GM12878 (cell line): Measurements from ENCODE around the gene ABTB1.

Experiments
- CEBPB ChIP-seq, 2 experiments: fragments of 150-350 bp in 1 of 2; IDR thresholded peaks; 2 replicates each; pipeline ENCODE4 v1.6.1; 2012 to 2014; ENCODE audit warnings: low read depth in 2 of 2, low read length in 2 of 2, borderline replicate concordance in 1 of 2, inconsistent platforms in 1 of 2
- CTCF ChIP-seq, 3 experiments: IDR thresholded peaks in 2 of 3; conservative IDR thresholded peaks in 1 of 3; 2 replicates each; pipeline ENCODE4 v1.5.1; 2011; ENCODE audit warnings: low read depth in 3 of 3, low read length in 3 of 3, mild to moderate bottlenecking in 3 of 3, control low read depth in 2 of 3, moderate library complexity in 2 of 3, inconsistent platforms in 1 of 3, mixed read lengths in 1 of 3; ENCODE audit not compliant: control insufficient read depth in 2 of 3, insufficient read depth in 1 of 3; ENCODE audit errors: extremely low read depth in 1 of 3
- TF ChIP-seq, protein P1 (sequence below): fragments of 450-650 bp; IDR thresholded peaks from 2 replicates; pipeline ENCODE4 v1.6.1; 2017; ENCODE audit warnings: low read depth, mild to moderate bottlenecking, moderate library complexity
- TF ChIP-seq, protein P2 (sequence below): fragments of 450-650 bp; IDR thresholded peaks from 2 replicates; pipeline ENCODE4 v1.6.1; 2017; ENCODE audit warnings: mild to moderate bottlenecking

- TF ChIP-seq, protein P1, sequence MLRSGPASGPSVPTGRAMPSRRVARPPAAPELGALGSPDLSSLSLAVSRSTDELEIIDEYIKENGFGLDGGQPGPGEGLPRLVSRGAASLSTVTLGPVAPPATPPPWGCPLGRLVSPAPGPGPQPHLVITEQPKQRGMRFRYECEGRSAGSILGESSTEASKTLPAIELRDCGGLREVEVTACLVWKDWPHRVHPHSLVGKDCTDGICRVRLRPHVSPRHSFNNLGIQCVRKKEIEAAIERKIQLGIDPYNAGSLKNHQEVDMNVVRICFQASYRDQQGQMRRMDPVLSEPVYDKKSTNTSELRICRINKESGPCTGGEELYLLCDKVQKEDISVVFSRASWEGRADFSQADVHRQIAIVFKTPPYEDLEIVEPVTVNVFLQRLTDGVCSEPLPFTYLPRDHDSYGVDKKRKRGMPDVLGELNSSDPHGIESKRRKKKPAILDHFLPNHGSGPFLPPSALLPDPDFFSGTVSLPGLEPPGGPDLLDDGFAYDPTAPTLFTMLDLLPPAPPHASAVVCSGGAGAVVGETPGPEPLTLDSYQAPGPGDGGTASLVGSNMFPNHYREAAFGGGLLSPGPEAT = no peak
- TF ChIP-seq CEBPB (IDR thresholded peaks at IDR 0.05; ENCODE audit: borderline replicate concordance in 1 of 2, low read depth in 2 of 2, low read length in 2 of 2) = no peak
- TF ChIP-seq CTCF (IDR thresholded peaks at IDR 0.05 in 2 of 3, conservative IDR thresholded peaks at IDR 0.05 in 1 of 3; ENCODE audit: control insufficient read depth in 2 of 3, extremely low read depth in 1 of 3, insufficient read depth in 1 of 3, low read depth in 3 of 3, low read length in 3 of 3) = no peak
- TF ChIP-seq, protein P2, sequence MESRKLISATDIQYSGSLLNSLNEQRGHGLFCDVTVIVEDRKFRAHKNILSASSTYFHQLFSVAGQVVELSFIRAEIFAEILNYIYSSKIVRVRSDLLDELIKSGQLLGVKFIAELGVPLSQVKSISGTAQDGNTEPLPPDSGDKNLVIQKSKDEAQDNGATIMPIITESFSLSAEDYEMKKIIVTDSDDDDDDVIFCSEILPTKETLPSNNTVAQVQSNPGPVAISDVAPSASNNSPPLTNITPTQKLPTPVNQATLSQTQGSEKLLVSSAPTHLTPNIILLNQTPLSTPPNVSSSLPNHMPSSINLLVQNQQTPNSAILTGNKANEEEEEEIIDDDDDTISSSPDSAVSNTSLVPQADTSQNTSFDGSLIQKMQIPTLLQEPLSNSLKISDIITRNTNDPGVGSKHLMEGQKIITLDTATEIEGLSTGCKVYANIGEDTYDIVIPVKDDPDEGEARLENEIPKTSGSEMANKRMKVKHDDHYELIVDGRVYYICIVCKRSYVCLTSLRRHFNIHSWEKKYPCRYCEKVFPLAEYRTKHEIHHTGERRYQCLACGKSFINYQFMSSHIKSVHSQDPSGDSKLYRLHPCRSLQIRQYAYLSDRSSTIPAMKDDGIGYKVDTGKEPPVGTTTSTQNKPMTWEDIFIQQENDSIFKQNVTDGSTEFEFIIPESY = no peak
These were observed 47.5 kb downstream of the ABTB1 start for GRCh38 chr3:127720161-127720823.
